Loucy (cell line): ENCODE data around the gene CATSPER1.

Source experiments
- H2AFZ ChIP-seq: fragments of 200-600 bp; sonication (generic); 2 replicates; pipeline ENCODE4 v1.6.0; 2016; ENCODE audit warnings: antibody characterized with exemption, mild to moderate bottlenecking, low read length, moderate library complexity
- H3F3A ChIP-seq: fragments of 200-600 bp; 2 replicates; pipeline ENCODE4 v1.6.0; 2016; ENCODE audit warnings: antibody characterized with exemption, low read depth, mild to moderate bottlenecking
- H3K27me3 ChIP-seq: fragments of 200-600 bp; sonication (generic); 2 replicates; pipeline ENCODE4 v1.6.1; 2014; ENCODE audit warnings: low read length, mild to moderate bottlenecking; ENCODE audit not compliant: insufficient read depth, poor library complexity, severe bottlenecking
- H3K36me3 ChIP-seq: fragments of 200-600 bp; sonication (generic); 2 replicates; pipeline ENCODE4 v1.6.1; 2016; ENCODE audit warnings: low read length; ENCODE audit not compliant: insufficient read depth
- H3K4me1 ChIP-seq: fragments of 200-600 bp; sonication (generic); 2 replicates; pipeline ENCODE4 v1.5.1; 2014; ENCODE audit warnings: low read length, mild to moderate bottlenecking; ENCODE audit not compliant: insufficient read depth, poor library complexity, severe bottlenecking
- H3K4me2 ChIP-seq: fragments of 200-600 bp; sonication (generic); 2 replicates; pipeline ENCODE4 v1.6.0; 2014; ENCODE audit warnings: antibody characterized with exemption, low read length, low read depth, mild to moderate bottlenecking; ENCODE audit not compliant: poor library complexity, severe bottlenecking
- H3K4me3 ChIP-seq: fragments of 200-600 bp; sonication (generic); 2 replicates; pipeline ENCODE4 v1.5.1; 2014; ENCODE audit warnings: low read length, mild to moderate bottlenecking, mixed read lengths; ENCODE audit not compliant: poor library complexity, severe bottlenecking
- H3K79me2 ChIP-seq: fragments of 200-600 bp; sonication (generic); 2 replicates; pipeline ENCODE4 v1.6.1; 2014; ENCODE audit warnings: low read length; ENCODE audit not compliant: insufficient read depth
- H3K9ac ChIP-seq: fragments of 200-600 bp; sonication (generic); 2 replicates; pipeline ENCODE4 v1.6.0; 2014; ENCODE audit warnings: mild to moderate bottlenecking, low read depth, low read length, moderate library complexity; ENCODE audit not compliant: poor library complexity, severe bottlenecking
- H3K9me2 ChIP-seq: fragments of 200-600 bp; sonication (generic); replicated peaks from 2 replicates; pipeline ENCODE4 v1.6.1; 2016; ENCODE audit warnings: low read depth, low read length, mixed read lengths
- H3K9me3 ChIP-seq: fragments of 200-600 bp; sonication (generic); 2 replicates; pipeline ENCODE4 v1.6.1; 2014; ENCODE audit warnings: mild to moderate bottlenecking, antibody characterized with exemption, low read length, low read depth; ENCODE audit not compliant: insufficient read depth
- H4K20me1 ChIP-seq: fragments of 200-600 bp; sonication (generic); 2 replicates; pipeline ENCODE4 v1.6.0; 2014; ENCODE audit warnings: antibody characterized with exemption, low read length, mild to moderate bottlenecking; ENCODE audit not compliant: insufficient read depth, poor library complexity, severe bottlenecking
- EZH2phosphoT487 ChIP-seq: fragments of 200-600 bp; IDR thresholded peaks from 2 replicates; pipeline ENCODE4 v1.6.1; 2018; ENCODE audit warnings: antibody characterized with exemption, mild to moderate bottlenecking, moderate library complexity, borderline replicate concordance
- TF ChIP-seq, protein P1 (sequence below): fragments of 200-600 bp; sonication (generic); conservative IDR thresholded peaks from 2 replicates; pipeline ENCODE4 v1.5.1; 2014; ENCODE audit warnings: mild to moderate bottlenecking, antibody characterized with exemption, low read length

Gene CATSPER1

GRCh38 chr11:66051371-66051765 lies 25.1 kb upstream of the CATSPER1 start:
- H3F3A ChIP-seq, result no peaks in the 10 kb centered on the region
- peaks cover 21% of the 10 kb centered on the region for H3K4me1 ChIP-seq
- TF ChIP-seq, protein P1, sequence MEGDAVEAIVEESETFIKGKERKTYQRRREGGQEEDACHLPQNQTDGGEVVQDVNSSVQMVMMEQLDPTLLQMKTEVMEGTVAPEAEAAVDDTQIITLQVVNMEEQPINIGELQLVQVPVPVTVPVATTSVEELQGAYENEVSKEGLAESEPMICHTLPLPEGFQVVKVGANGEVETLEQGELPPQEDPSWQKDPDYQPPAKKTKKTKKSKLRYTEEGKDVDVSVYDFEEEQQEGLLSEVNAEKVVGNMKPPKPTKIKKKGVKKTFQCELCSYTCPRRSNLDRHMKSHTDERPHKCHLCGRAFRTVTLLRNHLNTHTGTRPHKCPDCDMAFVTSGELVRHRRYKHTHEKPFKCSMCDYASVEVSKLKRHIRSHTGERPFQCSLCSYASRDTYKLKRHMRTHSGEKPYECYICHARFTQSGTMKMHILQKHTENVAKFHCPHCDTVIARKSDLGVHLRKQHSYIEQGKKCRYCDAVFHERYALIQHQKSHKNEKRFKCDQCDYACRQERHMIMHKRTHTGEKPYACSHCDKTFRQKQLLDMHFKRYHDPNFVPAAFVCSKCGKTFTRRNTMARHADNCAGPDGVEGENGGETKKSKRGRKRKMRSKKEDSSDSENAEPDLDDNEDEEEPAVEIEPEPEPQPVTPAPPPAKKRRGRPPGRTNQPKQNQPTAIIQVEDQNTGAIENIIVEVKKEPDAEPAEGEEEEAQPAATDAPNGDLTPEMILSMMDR, result no peak
- TF ChIP-seq EZH2phosphoT487, result no peak
- H3K9me3 ChIP-seq, result no peaks in the 10 kb centered on the region
- H2AFZ ChIP-seq, result peak overlapping the region; percentile 87
- H4K20me1 ChIP-seq, result peaks cover 17% of the 10 kb centered on the region
- no peaks in the 10 kb centered on the region for H3K27me3 ChIP-seq
- H3K4me3 ChIP-seq, result peak overlapping the region; percentile 100
- peak overlapping the region; percentile 78 for H3K9ac ChIP-seq
- H3K79me2 ChIP-seq, result peaks cover 39% of the 10 kb centered on the region
- no peaks in the 10 kb centered on the region for H3K9me2 ChIP-seq
- peaks cover 18% of the 10 kb centered on the region; the same call in 1 of the 2 replicates for H3K36me3 ChIP-seq
- peak overlapping the region; percentile 79 for H3K4me2 ChIP-seq

GRCh38 chr11:66050581-66051231 lies 24.4 kb upstream of the CATSPER1 start:
- TF ChIP-seq, protein P1, result no peak
- no peak for TF ChIP-seq EZH2phosphoT487
- Histone ChIP-seq H3K4me1 (peaks cover 21% of the 10 kb centered on the region), H3K36me3 (peaks cover 13% of the 10 kb centered on the region; the same call in 1 of the 2 replicates), H4K20me1 (peaks cover 17% of the 10 kb centered on the region), H2AFZ (no peak overlapping the region), H3K4me2 (peak overlapping the region; percentile 79), H3K9me3 (no peaks in the 10 kb centered on the region), H3K27me3 (no peaks in the 10 kb centered on the region), H3K4me3 (peak overlapping the region; percentile 100), H3K9ac (peak overlapping the region; percentile 78), H3K79me2 (peaks cover 35% of the 10 kb centered on the region), H3F3A (no peaks in the 10 kb centered on the region), H3K9me2 (no peaks in the 10 kb centered on the region)

GRCh38 chr11:66048547-66049323 lies 22.5 kb upstream of the CATSPER1 start, which contains the start of gene GAL3ST3:
TSS of gene GAL3ST3 (minus strand) at chr11:66049161. CDS start at chr11:66045415, 3,746 bp downstream.
- H3K9me3 ChIP-seq, result no peaks in the 10 kb centered on the region
- peaks cover 16% of the 10 kb centered on the region for H3K79me2 ChIP-seq
- H3K9ac ChIP-seq, result no peak within 1 kb of the TSS
- peak within 1 kb of the TSS; percentile 50 for H3K4me2 ChIP-seq
- peaks cover 25% of the 10 kb centered on the region for H3K4me1 ChIP-seq
- peaks cover 14% of the 10 kb centered on the region for H4K20me1 ChIP-seq
- H3K4me3 ChIP-seq, result peak within 1 kb of the TSS; percentile 34
- TF ChIP-seq EZH2phosphoT487, result no peak
- TF ChIP-seq, protein P1, result no peak
- H3K9me2 ChIP-seq, result no peaks in the 10 kb centered on the region
- H3F3A ChIP-seq, result no peaks in the 10 kb centered on the region
- 0 out of 2 replicates have a peak within 1 kb of the TSS, but pooled peaks have one; percentile 15 for H2AFZ ChIP-seq
- H3K36me3 ChIP-seq, result no peaks in the 10 kb centered on the region
- H3K27me3 ChIP-seq, result no peaks in the 10 kb centered on the region
